Left cardiac atrium (tissue), 4 donors: ENCODE measurements around the gene RASSF8. TPM values are rescaled to one million over a fixed set of nuclear protein-coding genes. Genes with fewer than 3 reads are reported as not detected.
A peak's percentile ranks its signal among the peaks of the same experiment; 100 is the strongest.

Experiments
- ATAC-seq, 2 donors: fragments of 200-7000 bp; cut with Tn5 transposase; one replicate each; pipeline ENCODE4 v1.9.1; 2020; ENCODE audit warnings: mild to moderate bottlenecking in 2 of 2, moderate library complexity in 2 of 2
- DNase-seq: peaks from one replicate; pipeline ENCODE4 v3.0.0-alpha.2; 2020
- intact Hi-C, 2 donors: fragments of 100-400 bp; cut with DNase I; formaldehyde crosslinking; loops; one replicate each; pipeline versions ENCODE4 v1.14.1 to v1.15.1; 2022 to 2023
- long read RNA-seq: library from polyadenylated mRNA; unstranded; transcript quantifications from one replicate; pipeline ENCODE4 v2.0.0, GENCODE V29; 2021
- total RNA-seq, 2 donors: library from RNA; stranded (reverse); fragmentation: NEBNext Ultra II Directional; extraction: Animal tissue kit (Norgen Biotek cat#: 25700); gene quantifications; one replicate each; pipeline ENCODE4 v1.2.1, GENCODE V29; 2021
- donor health status: DM: no; HTN: yes; CAD: no.
- donor health status: DM: no; HTN: yes; CAD: no; lungs with severe emphysema.
- donor health status: DM: yes; HTN: yes; CAD: no.
- donor health status: Dilated cardiomyopathy.

Gene RASSF8
- total RNA-seq: 10 to 100 TPM; 60.0 to 81.4 TPM
- long read RNA-seq, partial matches to known transcripts: 5 of 7 reads
- long read RNA-seq, other reads (novel, unspliced or antisense): 2 of 7 reads

GRCh38 chr12:25958428-25959070 is at the start of gene RASSF8:
TSS of gene RASSF8 (plus strand) at chr12:25958682. CDS start at chr12:26055344, 96,662 bp downstream.
- peak; percentile 84 to 94 for ATAC-seq
- intact Hi-C loops: loop anchor here (2.0 to 10.0 kb wide), 4 partner anchors 52 to 374 kb away; no protein-coding TSS in a partner anchor

DNA sequence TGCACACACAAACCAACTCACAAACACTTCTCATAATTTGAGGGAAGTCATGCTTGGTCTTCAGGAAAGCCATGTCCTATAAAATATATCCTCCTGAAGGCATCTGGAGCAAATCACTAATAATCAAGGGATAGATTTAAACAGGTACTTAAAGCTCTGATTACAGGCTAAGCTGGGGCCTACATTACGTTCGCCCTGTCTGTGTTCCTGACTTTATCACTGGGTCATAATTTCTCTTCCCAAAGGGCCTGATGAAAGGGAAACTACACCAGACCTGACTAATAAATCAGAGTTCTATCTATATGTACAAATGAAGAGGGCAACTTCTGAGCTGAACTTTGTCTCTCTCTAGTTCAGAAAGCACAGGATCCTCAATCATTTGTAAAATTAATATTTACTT is 43.9 kb upstream of the RASSF8 start:
- intact Hi-C loops: no loop called here
- ATAC-seq: no peak
- DNase-seq: no peak

More at GRCh38 chr12:25958428-25959070, at the start of gene RASSF8:
- peak; percentile 85 for DNase-seq

GRCh38 chr12:25924491-25925001 is 33.9 kb upstream of the RASSF8 start:
- intact Hi-C loops: no loop called here
- no peak for ATAC-seq
- no peak for DNase-seq

DNA sequence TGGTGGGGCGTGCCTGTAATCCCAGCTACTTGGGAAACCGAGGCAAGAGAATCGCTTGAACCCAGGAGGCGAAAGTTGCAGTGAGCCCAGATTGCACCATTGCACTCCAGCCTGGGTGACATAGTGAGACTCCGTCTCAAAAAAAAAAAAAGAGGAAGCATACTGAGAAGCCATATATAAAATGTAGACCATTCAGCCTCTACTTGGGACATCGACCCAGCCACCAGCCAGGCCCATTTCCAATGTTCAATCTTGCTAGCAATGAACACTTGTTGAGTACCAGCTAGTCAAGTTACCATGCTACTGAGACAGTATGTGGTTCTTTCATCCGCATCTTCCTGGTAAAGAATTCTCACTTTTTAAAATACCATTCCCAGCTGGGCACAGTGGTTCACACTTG is 33.4 kb upstream of the RASSF8 start:
- intact Hi-C loops: no loop called here
- no peak for ATAC-seq
- no peak for DNase-seq

DNA sequence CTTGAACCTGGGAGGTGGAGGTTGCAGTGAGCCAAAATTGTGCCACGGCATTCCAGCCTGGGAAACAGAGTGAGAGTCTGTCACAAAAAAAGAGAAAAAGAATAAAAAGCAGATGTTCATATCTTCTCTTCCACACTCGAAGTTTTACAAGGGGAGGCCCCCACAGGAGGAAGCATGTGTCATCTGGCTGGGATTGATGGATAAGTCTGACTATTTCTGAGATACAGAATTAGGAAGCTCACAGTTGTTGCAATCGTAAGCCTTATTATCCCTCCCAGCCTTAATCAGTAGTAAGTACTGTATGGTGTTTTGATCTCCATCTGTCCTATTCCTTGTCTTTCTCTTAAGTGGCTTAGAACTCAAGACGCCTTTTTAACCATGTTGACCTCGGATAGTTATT is 31.9 kb upstream of the RASSF8 start:
- DNase-seq (no peak), ATAC-seq (no peak)
- intact Hi-C loops: no loop called here

- DNase-seq: no peak
- intact Hi-C loops: no loop called here
- peak in 1 of 2 donors; percentile 91 for ATAC-seq
These were observed 29.3 kb upstream of the RASSF8 start for GRCh38 chr12:25929142-25929541.

DNA sequence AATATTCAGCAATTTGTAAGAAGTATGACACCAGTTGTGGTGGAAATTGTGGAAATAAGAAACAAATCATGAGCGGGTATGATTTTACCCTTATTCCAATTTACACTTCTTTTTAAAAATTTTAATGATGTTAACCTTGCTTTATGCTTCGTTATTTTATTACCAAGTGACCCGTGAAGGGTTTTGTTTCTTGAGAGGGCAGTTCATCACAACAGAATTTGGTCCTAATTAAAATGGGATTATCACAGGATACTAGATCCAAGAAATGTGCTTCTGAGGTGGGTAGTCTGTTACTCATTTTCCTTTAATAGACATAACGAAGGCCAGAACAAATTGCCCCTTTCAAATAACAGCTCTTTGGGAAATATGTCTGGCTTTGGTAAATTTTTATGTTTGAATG is 25.5 kb upstream of the RASSF8 start:
- ATAC-seq (no peak), DNase-seq (no peak)
- intact Hi-C loops: no loop called here

DNA sequence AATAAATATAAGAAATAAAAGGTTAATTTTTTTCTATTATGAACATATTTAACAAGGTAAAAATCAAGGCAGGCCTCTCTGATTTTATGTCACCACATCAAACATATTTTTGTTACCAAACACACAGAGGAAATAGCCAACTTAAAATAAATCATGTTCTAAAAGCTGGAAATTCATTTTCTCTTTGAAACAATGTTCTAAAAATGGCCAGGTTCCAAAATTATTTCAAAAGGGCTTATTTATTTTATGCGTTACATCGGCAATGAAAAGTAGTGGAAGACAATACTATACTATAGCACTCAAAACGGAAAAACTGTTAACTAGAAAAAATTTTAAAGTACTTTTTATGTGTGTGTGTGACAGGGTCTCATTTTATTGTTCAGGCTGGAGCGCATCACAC is 24.0 kb upstream of the RASSF8 start:
- no peak for ATAC-seq
- intact Hi-C loops: no loop called here

GRCh38 chr12:25935355-25936144 is 22.9 kb upstream of the RASSF8 start:
- ATAC-seq: peak in 1 of 2 donors; percentile 34
- intact Hi-C loops: no loop called here
- DNase-seq: no peak

More for the DNA sequence above, 24.0 kb upstream of the RASSF8 start:
- no peak for DNase-seq

- intact Hi-C loops: no loop called here
These were observed 21.4 kb upstream of the RASSF8 start for GRCh38 chr12:25937096-25937495.

GRCh38 chr12:25938581-25938980 is 19.9 kb upstream of the RASSF8 start:
- intact Hi-C loops: no loop called here
- DNase-seq (no peak), ATAC-seq (no peak)

More at GRCh38 chr12:25937096-25937495, 21.4 kb upstream of the RASSF8 start:
- no peak for DNase-seq
- ATAC-seq: no peak

DNA sequence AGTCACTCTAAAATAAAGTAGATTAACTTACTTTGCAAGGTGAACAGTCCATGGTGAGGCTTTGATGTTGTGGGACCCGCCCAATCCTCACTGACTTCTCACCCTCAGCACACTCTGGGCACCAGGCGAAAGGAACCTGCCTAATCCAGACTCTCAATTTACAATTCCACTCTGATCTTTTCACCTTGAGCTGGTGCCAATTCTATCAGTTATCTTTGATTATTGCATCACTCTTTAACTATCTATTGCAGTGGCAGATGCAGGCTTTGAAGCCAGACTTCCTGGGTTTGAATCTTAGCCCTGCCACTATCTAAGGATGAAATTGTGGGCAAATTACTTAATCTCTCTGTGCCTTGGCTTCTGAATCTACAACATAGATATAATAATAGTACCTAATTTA is 18.9 kb upstream of the RASSF8 start:
- intact Hi-C loops: no loop called here
- DNase-seq: no peak
- no peak for ATAC-seq

- intact Hi-C loops: no loop called here
- ATAC-seq: no peak
- DNase-seq: no peak
These were observed 17.6 kb upstream of the RASSF8 start for GRCh38 chr12:25940886-25941285.

- intact Hi-C loops: no loop called here
- ATAC-seq: no peak
These were observed 15.8 kb upstream of the RASSF8 start for GRCh38 chr12:25942709-25943108.

GRCh38 chr12:25943940-25944339 is 14.5 kb upstream of the RASSF8 start:
- ATAC-seq (no peak), DNase-seq (no peak)
- intact Hi-C loops: no loop called here

More at GRCh38 chr12:25942709-25943108, 15.8 kb upstream of the RASSF8 start:
- DNase-seq: no peak

- DNase-seq: no peak
- ATAC-seq: no peak
- intact Hi-C loops: no loop called here
These were observed 9.1 kb upstream of the RASSF8 start for GRCh38 chr12:25949343-25949742.

- ATAC-seq: peak in 1 of 2 donors; percentile 19
- no peak for DNase-seq
- intact Hi-C loops: loop anchor here in 1 of 2 donors (10.0 kb wide), 1 partner anchor 366 kb away; no protein-coding TSS in a partner anchor
These were observed 8.0 kb upstream of the RASSF8 start for GRCh38 chr12:25950329-25951115.

- DNase-seq (peak; percentile 45), ATAC-seq (peak; percentile 17 to 47)
- intact Hi-C loops: loop anchor here (2.0 to 10.0 kb wide), 4 partner anchors 53 to 373 kb away; no protein-coding TSS in a partner anchor
These were observed 572 bp upstream of the RASSF8 start for GRCh38 chr12:25957793-25958427.
